ENCODE measurements around the gene ZSCAN1. TPM values are rescaled to one million over a fixed set of nuclear protein-coding genes. Genes with fewer than 3 reads are reported as not detected.

The ZSCAN1 gene
- total RNA-seq, 1 experiment from 2014 or later: not detected

Other genes with a start within 250 kb of the ZSCAN1 start
- 2.8 and 7.8 TPM in 2 replicates for gene ZNF552, start 219.1 kb upstream of the ZSCAN1 start, total RNA-seq (2014; rRNA removed; shearing (Covaris generic))
- 6.0 and 12.8 TPM in 2 replicates for gene ZNF587B, start 203.7 kb upstream of the ZSCAN1 start, total RNA-seq (2014; rRNA removed; shearing (Covaris generic))
- gene ZNF587, start 184.2 kb upstream of the ZSCAN1 start, total RNA-seq (2014; rRNA removed; shearing (Covaris generic)): 7.4 and 9.6 TPM in 2 replicates
- gene ZNF814, start 145.0 kb upstream of the ZSCAN1 start, total RNA-seq (2014; rRNA removed; shearing (Covaris generic)): 1.1 and 2.0 TPM in 2 replicates
- gene ZNF417, start 117.4 kb upstream of the ZSCAN1 start, total RNA-seq (2014; rRNA removed; shearing (Covaris generic)): 6.0 and 9.7 TPM in 2 replicates
- 0.27 and 0.49 TPM in 2 replicates for gene ZNF418, start 98.6 kb upstream of the ZSCAN1 start, total RNA-seq (2014; rRNA removed; shearing (Covaris generic))
- 3.6 and 10.2 TPM in 2 replicates for gene ZNF256, start 86.3 kb upstream of the ZSCAN1 start, total RNA-seq (2014; rRNA removed; shearing (Covaris generic))
- gene C19orf18, start 59.5 kb upstream of the ZSCAN1 start, total RNA-seq (2014; rRNA removed; shearing (Covaris generic)): 0.31 TPM in 1 of 2 replicates, not detected in the other
- gene ZNF606, start 31.2 kb upstream of the ZSCAN1 start, total RNA-seq (2014; rRNA removed; shearing (Covaris generic)): 28.9 and 30.2 TPM in 2 replicates
- 0.06 TPM in 1 of 2 replicates, not detected in the other for gene ZNF135, start 25.3 kb downstream of the ZSCAN1 start, total RNA-seq (2014; rRNA removed; shearing (Covaris generic))
- gene ZSCAN18, start 64.2 kb downstream of the ZSCAN1 start, total RNA-seq (2014; rRNA removed; shearing (Covaris generic)): 39.8 and 58.3 TPM in 2 replicates
- gene ZNF329, start 116.8 kb downstream of the ZSCAN1 start, total RNA-seq (2014; rRNA removed; shearing (Covaris generic)): 14.5 and 16.9 TPM in 2 replicates
- gene ZNF274, start 149.0 kb downstream of the ZSCAN1 start, total RNA-seq (2014; rRNA removed; shearing (Covaris generic)): 41.3 and 54.2 TPM in 2 replicates
- gene ZNF544, start 194.9 kb downstream of the ZSCAN1 start, total RNA-seq (2014; rRNA removed; shearing (Covaris generic)): 51.5 and 64.3 TPM in 2 replicates
- gene ZNF8, start 244.9 kb downstream of the ZSCAN1 start, total RNA-seq (2014; rRNA removed; shearing (Covaris generic)): 5.2 and 6.5 TPM in 2 replicates